DOHH2 (cell line): Measurements from ENCODE around the gene SULT2B1.

Source experiments
- CTCF ChIP-seq: fragments of 200-600 bp; sonication (generic); IDR thresholded peaks from one replicate; pipeline ENCODE4 v1.5.1; 2014; ENCODE audit warnings: antibody characterized with exemption, mild to moderate bottlenecking, low read depth, low read length; ENCODE audit not compliant: poor library complexity, severe bottlenecking
- EZH2phosphoT487 ChIP-seq: fragments of 200-600 bp; sonication (generic); IDR thresholded peaks from 2 replicates; pipeline ENCODE4 v1.6.1; 2017; ENCODE audit warnings: borderline replicate concordance, mild to moderate bottlenecking, antibody characterized with exemption, low read length, moderate library complexity, mixed read lengths

GRCh38 chr19:48630296-48631063 is 78.5 kb downstream of the SULT2B1 start:
- TF ChIP-seq CTCF (no peak), EZH2phosphoT487 (no peak)
